Upper lobe of left lung (tissue), 6 donors: ENCODE results near the gene PTGDS. TPM values are rescaled to one million over a fixed set of nuclear protein-coding genes. Genes with fewer than 3 reads are reported as not detected.

Experiments used
- ATAC-seq, 2 donors: fragments of 200-7000 bp; cut with Tn5 transposase; one replicate each; pipeline ENCODE4 v1.9.1; 2022; ENCODE audit warnings: mild to moderate bottlenecking in 2 of 2, moderate library complexity in 2 of 2; ENCODE audit not compliant: low FRiP score in 2 of 2
- DNase-seq, 2 donors: peaks; one replicate each; pipeline ENCODE4 v3.0.0-alpha.2; 2019 to 2020
- H3K27ac ChIP-seq, 4 donors: fragments of 200-600 bp; sonication (generic); one replicate each; pipeline ENCODE4 v1.5.1; 2016 to 2019
- H3K27me3 ChIP-seq, 4 donors: fragments of 200-600 bp; sonication (generic); one replicate each; pipeline ENCODE4 v1.5.1; 2017 to 2019
- H3K36me3 ChIP-seq, 4 donors: fragments of 200-600 bp; sonication (generic); one replicate each; pipeline ENCODE4 v1.5.1; 2016 to 2019
- H3K4me1 ChIP-seq, 4 donors: fragments of 200-600 bp; sonication (generic); one replicate each; pipeline ENCODE4 v1.5.1; 2018 to 2019
- H3K4me3 ChIP-seq, 4 donors: fragments of 200-600 bp; sonication (generic); one replicate each; pipeline ENCODE4 v1.5.1; 2017 to 2019; ENCODE audit warnings: mild to moderate bottlenecking in 2 of 4, moderate library complexity in 1 of 4
- H3K9me3 ChIP-seq, 4 donors: fragments of 200-600 bp; sonication (generic); one replicate each; pipeline ENCODE4 v1.5.1; 2018 to 2019
- CTCF ChIP-seq, 6 experiments: fragments of 450-650 bp in 4 of 6; fragments of 200-600 bp in 2 of 6; sonication (generic) in 2 of 6; IDR thresholded peaks; one replicate each; pipeline ENCODE4 v1.5.1; 2016 to 2019; ENCODE audit warnings: antibody characterized with exemption in 6 of 6
- EP300 ChIP-seq, 4 donors: sonication (generic); formaldehyde crosslinking; IDR thresholded peaks; one replicate each; pipeline ENCODE4 v1.5.1; 2017; ENCODE audit warnings: antibody characterized with exemption in 4 of 4, control low read depth in 2 of 4
- POLR2A ChIP-seq, 4 donors: fragments of 450-650 bp; IDR thresholded peaks; one replicate each; pipeline ENCODE4 v1.5.1; 2016 to 2017; ENCODE audit warnings: antibody characterized with exemption in 4 of 4, mild to moderate bottlenecking in 2 of 4
- POLR2AphosphoS5 ChIP-seq, 2 donors: sonication (generic); formaldehyde crosslinking; IDR thresholded peaks; one replicate each; pipeline ENCODE4 v1.5.1; 2017; ENCODE audit warnings: antibody characterized with exemption in 2 of 2
- WGBS, 2 donors: methylation state at CpG; one replicate each; pipeline ENCODE4 v1.1.5; 2017 to 2018; 5-methylcytosine and 5-hydroxymethylcytosine counted together
- total RNA-seq, 6 donors: library from RNA; depleted of rRNA in 4 of 6; stranded (reverse); fragments of >200 nt in 4 of 6; gene quantifications; one replicate each; pipeline versions ENCODE4 v1.1.0 to v1.2.1, GENCODE V29; 2016 to 2021
- donor health status: DM: no; HTN: no; CAD: no; lungs with moderate emphysema.
- donor health status: DM: no; HTN: yes; CAD: no; lungs with severe emphysema.

The PTGDS gene
- total RNA-seq, 6 donors from 2014 or later: 31.7 to 395 (median 246) TPM

DNA sequence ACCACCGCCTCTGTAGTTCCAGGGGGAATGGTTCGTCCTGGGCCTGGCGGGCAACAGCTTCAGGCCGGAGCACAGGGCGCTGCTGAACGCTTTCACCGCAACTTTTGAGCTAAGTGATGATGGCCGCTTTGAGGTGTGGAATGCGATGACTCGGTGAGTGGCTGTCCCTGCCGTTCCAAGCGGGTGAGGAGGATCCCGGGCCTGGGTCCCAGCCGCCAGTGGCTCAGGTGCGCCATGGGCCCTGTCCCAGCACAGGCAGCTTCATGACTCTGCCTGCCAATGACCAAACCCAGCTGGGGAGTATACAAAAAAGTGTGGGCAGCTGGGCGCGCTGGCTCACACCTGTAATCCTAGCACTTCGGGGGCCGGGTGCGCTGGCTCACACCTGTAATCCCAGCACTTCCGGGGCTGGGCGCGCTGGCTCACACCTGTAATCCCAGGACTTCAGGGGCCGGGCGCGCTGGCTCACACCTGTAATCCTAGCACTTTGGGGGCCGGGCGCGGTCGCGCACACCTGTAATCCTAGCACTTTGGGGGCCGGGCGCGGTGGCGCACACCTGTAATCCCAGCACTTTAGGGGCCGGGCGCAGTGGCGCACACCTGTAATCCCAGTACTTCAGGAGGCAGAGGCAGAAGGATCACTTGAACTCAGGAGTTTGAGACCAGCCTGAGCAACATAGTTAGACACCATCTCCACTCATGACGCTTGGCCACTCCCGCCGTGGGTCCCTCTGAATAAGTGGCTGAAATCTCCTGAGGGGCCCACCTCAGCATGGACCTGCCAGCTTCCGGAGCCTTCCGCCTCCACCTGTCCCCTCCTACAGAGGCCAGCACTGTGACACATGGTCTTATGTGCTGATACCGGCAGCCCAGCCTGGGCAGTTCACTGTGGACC, 24.2 kb upstream of the PTGDS start:
- 90 to 92% methylated on average over 23 to 40 of the region's 44 CpGs for WGBS, 2 donors
- TF ChIP-seq POLR2AphosphoS5 (IDR thresholded peaks at IDR 0.05) (no peak), POLR2A (IDR thresholded peaks at IDR 0.05) (no peak), EP300 (IDR thresholded peaks at IDR 0.05) (no peak), CTCF (IDR thresholded peaks at IDR 0.05) (no peak)
- H3K27ac ChIP-seq: no peak overlapping the region
- H3K9me3 ChIP-seq: no peaks in the 10 kb centered on the region
- no peaks in the 10 kb centered on the region for H3K36me3 ChIP-seq
- DNase-seq: peak in 1 of 2 donors; percentile 78
- ATAC-seq: no peak
- H3K27me3 ChIP-seq: no peaks in the 10 kb centered on the region
- H3K4me1 ChIP-seq: peaks cover 19 to 26% (median 21%) of the 10 kb centered on the region in 4 donors
- H3K4me3 ChIP-seq: no peak overlapping the region

GRCh38 chr9:136953771-136954269, 23.5 kb upstream of the PTGDS start:
- H3K4me1 ChIP-seq: peaks cover 12 to 19% (median 17%) of the 10 kb centered on the region in 4 donors
- DNase-seq: no peak
- 89% methylated on average over 19 of the region's 19 CpGs; no CpG with 5 or more reads in 1 of the 2 donors for WGBS, 2 donors
- H3K27ac ChIP-seq: no peak overlapping the region
- no peak overlapping the region for H3K4me3 ChIP-seq
- TF ChIP-seq POLR2AphosphoS5 (IDR thresholded peaks at IDR 0.05) (no peak), POLR2A (IDR thresholded peaks at IDR 0.05) (no peak), EP300 (IDR thresholded peaks at IDR 0.05) (no peak), CTCF (IDR thresholded peaks at IDR 0.05) (no peak)
- H3K36me3 ChIP-seq: no peaks in the 10 kb centered on the region
- ATAC-seq: no peak
- H3K27me3 ChIP-seq: no peaks in the 10 kb centered on the region
- H3K9me3 ChIP-seq: no peaks in the 10 kb centered on the region

DNA sequence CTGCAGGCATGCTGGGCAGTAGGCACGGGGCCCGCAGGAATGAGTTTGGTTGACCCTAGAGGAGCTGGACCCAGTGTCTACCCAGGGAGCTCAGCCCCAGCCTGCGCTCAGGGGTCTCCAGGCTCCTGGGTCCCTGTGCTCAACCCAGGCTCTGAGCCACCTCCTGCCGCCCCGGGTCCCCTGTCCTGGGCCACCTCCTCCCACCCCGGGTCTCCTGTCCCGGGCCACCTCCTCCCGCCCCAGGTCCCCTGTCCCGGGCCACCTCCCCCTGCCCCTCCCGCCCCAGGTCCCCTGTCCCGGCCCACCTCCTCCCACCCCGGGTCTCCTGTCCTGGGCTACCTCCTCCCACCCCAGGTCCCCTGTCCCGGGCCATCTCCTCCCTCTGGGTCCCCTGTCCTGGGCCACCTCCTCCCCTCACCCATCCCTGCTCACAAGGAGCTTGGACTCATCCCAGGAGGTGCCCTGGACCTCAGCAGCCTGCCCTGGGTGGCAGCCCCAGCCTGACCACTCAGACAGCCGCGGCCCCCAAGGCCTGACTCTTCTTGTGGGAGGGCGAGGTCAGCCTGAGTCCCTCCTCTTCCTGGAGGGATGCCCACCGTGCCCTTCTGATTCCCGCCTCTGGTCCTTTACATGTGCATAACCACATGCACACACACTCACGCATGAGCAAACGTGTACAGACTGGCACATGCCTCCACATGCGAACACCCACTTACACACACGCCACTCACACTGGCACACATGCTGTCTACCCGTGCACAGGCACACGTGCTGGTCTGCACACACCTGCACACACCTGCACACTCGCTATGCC, 22.8 kb upstream of the PTGDS start:
- WGBS, 2 donors: 91 to 93% methylated on average over 16 to 21 of the region's 25 CpGs
- TF ChIP-seq POLR2A (IDR thresholded peaks at IDR 0.05) (no peak), CTCF (IDR thresholded peaks at IDR 0.05) (no peak), POLR2AphosphoS5 (IDR thresholded peaks at IDR 0.05) (no peak), EP300 (IDR thresholded peaks at IDR 0.05) (no peak)
- H3K9me3 ChIP-seq: no peaks in the 10 kb centered on the region
- H3K36me3 ChIP-seq: no peaks in the 10 kb centered on the region
- DNase-seq (peak in 1 of 2 donors; percentile 58), ATAC-seq (no peak)
- H3K27me3 ChIP-seq: no peaks in the 10 kb centered on the region
- H3K27ac ChIP-seq: no peak overlapping the region
- no peak overlapping the region for H3K4me3 ChIP-seq
- H3K4me1 ChIP-seq: peaks cover 7 to 18% (median 11%) of the 10 kb centered on the region in 4 donors

DNA sequence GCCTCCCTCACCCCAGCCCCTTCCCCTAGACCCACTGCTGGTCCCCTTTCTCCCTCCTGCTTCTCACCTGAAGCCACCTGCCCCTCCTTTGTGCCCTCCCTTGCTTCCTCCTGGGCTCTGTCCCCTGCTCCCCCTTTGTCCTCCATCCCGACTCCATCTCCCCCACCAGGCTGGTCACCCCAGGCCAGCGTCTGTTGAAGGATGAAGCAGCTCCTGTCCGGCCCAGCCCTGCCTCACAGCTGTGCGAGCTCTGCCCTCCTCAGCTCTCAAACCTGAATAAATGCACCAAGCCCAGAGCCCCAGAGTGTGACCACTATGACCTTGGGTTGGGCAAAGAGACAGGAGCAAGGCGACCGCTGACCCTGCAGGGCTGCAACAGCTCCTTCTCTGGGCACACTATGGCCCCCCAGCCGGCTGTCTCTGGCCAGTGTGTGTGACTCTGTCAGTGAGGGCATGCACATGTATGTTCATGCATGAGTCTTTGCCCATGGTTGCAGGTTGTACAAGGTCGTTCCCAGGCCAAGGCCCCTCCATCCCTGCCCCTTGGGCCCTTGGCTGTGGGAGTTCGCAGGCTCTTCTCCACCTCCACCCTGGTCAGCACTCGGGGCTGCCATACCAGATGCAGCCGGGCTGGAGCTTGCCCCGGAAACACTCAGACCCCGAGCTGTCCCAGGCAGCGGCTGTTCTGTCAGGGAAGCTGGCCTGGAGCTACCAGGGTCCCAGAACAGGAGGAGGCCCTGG, 21.9 kb upstream of the PTGDS start:
- H3K36me3 ChIP-seq: no peaks in the 10 kb centered on the region
- H3K4me3 ChIP-seq: no peak overlapping the region
- DNase-seq (peak in 1 of 2 donors; percentile 57), ATAC-seq (no peak)
- no peak overlapping the region for H3K27ac ChIP-seq
- 90% methylated on average over 4 to 14 of the region's 14 CpGs for WGBS, 2 donors
- TF ChIP-seq EP300 (IDR thresholded peaks at IDR 0.05) (no peak), CTCF (IDR thresholded peaks at IDR 0.05) (no peak), POLR2AphosphoS5 (IDR thresholded peaks at IDR 0.05) (no peak), POLR2A (IDR thresholded peaks at IDR 0.05) (no peak)
- H3K27me3 ChIP-seq: no peaks in the 10 kb centered on the region
- H3K4me1 ChIP-seq: peaks cover 4 to 16% (median 7%) of the 10 kb centered on the region in 4 donors
- H3K9me3 ChIP-seq: no peaks in the 10 kb centered on the region
